HG02852 (cell line): ENCODE results near the gene LANCL3.
"Not testable (repeated sequence)": the region's sequence is repeated elsewhere in the genome, so short reads cannot be mapped to it uniquely, and the experiment has no call there.

Source experiments
- ATAC-seq: cut with Tn5 transposase; IDR thresholded peaks from one replicate; pipeline ENCODE4 v1.9.1; 2021; ENCODE audit warnings: mild to moderate bottlenecking, moderate library complexity; ENCODE audit not compliant: unreplicated experiment

Gene LANCL3

DNA sequence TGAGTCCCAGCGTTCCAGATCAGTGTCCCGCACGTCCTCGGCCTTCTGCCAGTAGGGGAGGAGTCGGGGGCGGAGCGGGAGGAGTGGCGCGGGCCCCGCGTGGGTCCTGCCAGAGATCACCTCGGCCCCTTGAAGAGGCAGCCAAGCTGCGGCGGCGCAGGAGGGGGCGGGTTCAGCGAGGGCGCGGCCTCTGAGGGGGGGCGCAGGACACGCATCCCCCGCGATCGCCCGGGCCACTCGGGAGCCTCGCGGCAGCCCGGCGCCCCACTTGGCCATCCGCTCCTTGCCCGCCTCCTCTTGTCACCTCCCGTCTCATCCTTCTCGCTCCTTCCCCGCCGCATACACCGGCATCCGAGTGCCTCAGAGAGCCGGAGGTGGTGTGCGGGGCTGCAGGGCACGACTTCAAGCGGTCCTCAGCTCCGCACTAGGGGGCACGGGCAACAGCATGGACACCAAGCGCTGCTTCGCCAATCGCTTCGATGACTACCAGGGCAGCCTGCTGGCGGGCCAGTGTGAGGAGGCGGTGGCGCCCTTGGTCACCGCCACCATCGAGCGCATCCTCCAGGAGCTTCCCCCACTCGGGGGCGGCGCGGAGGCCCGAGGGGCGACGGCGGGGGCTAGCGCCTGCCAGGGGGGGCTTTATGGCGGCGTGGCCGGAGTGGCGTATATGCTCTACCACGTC lies at the start of gene LANCL3:
LANCL3 (plus strand) TSS at position 236 of the 682 bp plus-strand sequence; CDS start at position 446, 210 bp downstream.
- ATAC-seq, result not testable (repeated sequence)

GRCh38 chrX:37523673-37524072 lies 47.8 kb upstream of the LANCL3 start:
- not testable (repeated sequence) for ATAC-seq

DNA sequence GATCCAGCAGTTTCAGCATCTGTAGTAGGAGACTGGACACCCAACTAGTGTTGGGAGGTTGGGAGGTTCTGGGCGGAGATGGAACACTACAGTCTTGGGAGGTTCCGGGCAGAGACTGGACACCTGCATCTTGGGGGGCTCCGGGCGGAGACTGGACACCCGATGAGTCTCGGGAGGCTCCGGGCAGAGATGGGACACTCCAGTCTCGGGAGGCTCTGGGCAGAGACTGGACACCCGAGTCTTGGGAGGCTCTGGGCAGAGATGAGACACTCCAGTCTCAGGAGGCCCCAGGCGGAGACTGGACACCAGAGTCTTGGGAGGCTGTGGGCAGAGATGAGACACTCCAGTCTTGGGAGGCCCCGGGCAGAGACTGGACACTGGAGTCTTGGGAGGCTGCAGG lies 29.5 kb upstream of the LANCL3 start:
- ATAC-seq, result no peak

- ATAC-seq, result no peak
Observed at GRCh38 chrX:37542791-37543190, 28.7 kb upstream of the LANCL3 start.

GRCh38 chrX:37543324-37543723 lies 28.1 kb upstream of the LANCL3 start:
- no peak for ATAC-seq

GRCh38 chrX:37544531-37544930 lies 26.9 kb upstream of the LANCL3 start:
- not testable (repeated sequence) for ATAC-seq

- no peak for ATAC-seq
Observed at GRCh38 chrX:37545066-37545465, 26.4 kb upstream of the LANCL3 start.

DNA sequence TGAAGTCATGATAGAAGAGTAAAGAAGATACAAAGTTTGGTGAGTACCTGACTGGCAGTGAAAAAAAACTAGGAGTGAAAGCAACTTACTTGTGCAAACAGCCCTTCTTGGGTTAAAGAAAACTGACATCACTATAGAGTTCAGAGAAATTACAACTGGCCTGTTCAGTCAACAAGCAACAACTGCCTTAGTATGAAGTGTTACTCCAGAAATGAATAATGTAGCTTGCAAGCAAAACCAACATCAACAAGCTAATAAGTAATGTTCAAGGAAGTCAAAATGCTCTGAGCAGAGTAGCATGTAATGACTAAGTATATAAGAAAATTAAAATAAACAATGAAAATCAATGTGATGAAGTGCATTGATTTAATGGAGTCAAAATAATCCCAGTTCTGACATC lies 21.8 kb upstream of the LANCL3 start:
- not testable (repeated sequence) for ATAC-seq

DNA sequence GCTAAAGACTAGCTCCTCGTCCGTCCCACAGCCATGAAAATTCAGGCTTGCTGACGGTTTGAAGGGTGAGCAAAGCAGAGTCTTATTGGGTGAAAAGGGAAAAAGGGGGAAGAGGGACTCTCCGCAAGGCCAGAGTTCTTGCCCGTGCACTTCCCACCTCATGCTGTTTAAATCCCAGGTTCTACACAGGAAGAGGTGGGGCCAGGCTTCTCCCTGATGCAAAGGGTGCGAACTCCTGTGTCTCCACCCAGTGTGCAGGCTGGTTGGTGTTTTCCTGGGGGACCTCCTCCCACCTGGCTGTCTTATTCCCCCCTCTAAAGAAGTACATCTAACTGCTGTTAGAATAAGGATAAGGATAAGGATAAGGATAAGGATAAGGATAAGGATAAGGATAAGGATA lies 18.0 kb upstream of the LANCL3 start:
- no peak for ATAC-seq

DNA sequence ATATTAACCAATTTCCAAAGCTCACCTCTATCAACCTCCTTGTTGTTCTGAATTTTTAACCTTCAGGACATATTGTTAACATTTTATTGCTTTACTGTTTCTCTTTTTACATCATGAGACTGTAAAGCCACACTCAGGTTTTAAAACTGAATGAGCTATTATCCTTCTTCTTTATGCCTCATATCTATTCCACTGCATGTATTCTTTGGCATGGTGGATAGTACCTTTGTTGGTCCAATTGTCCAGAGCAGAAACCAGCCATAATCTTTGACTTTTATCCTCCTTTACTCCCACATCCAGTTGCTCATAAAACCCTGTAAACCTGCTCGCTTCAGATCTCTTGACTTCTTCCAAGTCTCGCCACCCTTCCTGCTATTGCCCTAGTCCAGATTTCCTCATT lies 6.2 kb upstream of the LANCL3 start:
- not testable (repeated sequence) for ATAC-seq

DNA sequence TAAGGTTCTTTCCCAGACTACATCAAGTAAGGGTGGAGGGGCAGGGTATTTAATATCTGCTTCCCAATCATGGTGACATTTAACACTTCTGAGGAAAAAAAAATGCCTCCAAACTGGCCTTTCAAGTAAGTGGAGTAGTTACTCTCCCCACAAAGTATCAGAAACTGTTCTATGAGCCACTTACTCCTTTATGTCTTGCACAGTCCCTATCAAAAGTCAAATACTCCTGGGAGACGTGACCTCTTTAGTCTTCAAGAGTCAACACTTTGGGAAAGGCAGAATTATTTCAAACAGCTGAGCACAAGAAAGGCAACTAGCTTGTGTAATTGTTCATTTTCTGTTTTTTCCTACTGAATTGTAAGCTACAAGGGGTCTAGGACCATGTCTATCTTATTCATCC lies 1.1 kb upstream of the LANCL3 start:
- not testable (repeated sequence) for ATAC-seq

DNA sequence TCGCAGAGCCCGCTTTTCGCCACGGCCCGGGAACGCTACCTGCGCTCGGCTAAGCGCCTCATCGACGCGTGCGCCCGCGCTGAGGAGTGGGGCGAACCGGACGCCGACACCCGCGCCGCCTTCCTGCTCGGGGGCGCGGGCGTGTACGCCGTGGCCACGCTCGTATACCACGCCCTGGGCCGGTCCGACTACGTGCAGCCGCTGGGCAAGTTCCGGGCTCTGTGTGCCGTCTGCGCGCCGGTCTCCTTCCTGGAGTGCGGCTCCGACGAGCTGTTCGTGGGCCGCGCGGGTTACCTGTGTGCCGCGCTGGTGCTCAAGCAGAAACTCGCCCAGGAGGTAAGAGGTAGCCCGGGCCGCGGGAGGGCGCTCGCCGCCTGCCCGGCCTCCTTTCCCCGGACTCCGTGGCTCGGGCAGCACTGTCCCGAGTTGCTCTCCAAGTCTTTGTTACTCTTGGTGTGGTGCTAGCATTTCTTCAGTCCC lies 687 bp downstream of the LANCL3 start:
- not testable (repeated sequence) for ATAC-seq

DNA sequence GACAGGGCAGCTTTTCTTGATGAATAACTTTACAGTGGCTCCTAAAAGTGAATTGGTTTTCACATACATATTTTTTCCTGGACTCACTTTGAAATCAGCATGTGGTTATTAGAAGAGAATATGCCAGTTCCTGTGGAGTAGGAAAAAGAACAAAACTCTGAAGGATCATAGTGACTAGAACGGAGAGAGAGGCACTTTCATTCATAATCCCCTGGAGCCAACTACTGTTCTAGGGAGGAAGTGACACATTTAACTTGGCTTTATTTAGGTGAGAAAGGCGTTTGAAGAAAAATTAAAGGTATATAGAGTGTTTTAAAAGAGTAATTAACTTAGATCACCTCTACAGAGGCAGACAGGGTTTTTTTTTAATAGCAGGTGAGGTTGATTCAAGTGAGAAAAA lies 1.7 kb downstream of the LANCL3 start:
- ATAC-seq, result not testable (repeated sequence)

- ATAC-seq, result no peak
Observed at GRCh38 chrX:37578045-37578444, 6.6 kb downstream of the LANCL3 start.

DNA sequence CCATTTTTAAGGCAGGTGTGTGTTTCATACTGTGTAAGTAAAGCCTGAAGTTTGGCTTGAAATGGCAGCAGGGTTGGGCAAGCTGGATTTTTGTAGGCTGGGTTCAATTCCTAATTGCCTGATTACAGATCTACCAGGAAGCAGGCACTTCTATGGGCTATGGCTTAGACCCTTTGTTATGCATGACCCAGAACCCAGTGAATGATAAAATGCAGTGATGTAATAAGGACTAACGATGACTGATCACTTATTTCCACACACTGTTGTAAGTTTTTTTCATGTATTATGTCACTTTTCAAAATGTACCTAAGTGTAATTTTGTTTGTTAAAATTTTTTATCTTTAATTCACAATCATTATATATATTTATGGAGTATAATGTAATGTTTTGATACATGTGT lies 8.6 kb downstream of the LANCL3 start:
- ATAC-seq, result no peak

GRCh38 chrX:37587337-37587736 lies 15.9 kb downstream of the LANCL3 start:
- ATAC-seq, result not testable (repeated sequence)

GRCh38 chrX:37590047-37590446 lies 18.6 kb downstream of the LANCL3 start:
- no peak for ATAC-seq

DNA sequence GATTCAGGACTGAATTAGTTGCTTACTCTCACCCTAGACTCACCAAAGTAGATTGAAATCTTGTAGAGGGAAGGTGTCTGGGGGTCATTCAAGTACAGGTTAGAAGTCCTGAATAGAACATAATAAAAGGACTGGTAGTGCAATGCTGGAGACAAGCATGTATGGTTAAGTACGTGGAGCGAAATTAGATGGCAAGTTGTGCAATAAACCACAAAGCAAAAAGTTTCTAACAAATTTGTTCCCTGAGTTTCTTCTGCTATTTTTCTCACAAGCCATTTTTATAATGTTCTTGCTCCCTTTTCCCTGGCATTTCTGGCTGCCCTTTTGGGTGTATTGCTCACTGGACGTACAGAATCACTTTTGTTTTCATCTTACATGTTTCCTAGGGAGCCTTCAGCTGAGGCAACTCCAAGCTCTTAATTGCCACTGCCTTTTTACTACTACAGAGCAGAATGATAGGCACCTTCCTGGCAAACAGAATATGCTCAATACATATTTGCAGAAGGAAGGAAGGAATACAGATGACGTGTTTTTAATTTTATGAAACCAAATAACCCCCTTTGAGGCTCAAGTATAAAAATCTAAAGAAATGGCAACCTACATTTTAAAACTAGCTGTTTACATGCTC lies 23.4 kb downstream of the LANCL3 start:
- ATAC-seq, result no peak

- ATAC-seq, result no peak
Observed at GRCh38 chrX:37599729-37600128, 28.3 kb downstream of the LANCL3 start.

DNA sequence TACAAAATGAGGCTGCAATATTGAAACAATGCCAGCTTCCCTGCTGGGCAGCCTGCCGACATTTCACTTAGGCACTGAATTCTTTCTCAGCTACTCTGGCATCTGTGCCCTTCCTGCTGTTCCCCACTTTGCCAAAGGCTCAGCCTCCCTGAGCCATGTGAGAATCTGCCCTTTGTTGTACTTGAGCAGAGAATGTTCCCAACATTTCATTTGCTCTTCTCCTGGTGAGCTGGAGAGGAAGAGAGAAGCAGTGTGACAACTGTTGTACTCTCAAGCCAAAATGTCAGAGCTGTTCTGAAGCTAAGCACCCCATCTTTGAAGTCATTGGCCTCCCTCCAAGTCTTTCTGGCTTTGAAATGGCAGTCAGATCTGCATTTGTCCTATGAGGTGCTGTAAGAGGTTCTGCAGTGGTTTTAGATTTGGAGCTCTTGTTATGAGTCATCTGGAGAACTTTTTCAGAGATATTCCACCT lies 32.5 kb downstream of the LANCL3 start:
- no peak for ATAC-seq

- no peak for ATAC-seq
Observed at GRCh38 chrX:37607243-37607642, 35.8 kb downstream of the LANCL3 start.

- ATAC-seq, result no peak
Observed at GRCh38 chrX:37608156-37608555, 36.7 kb downstream of the LANCL3 start.
